CD1c-positive myeloid dendritic cell (primary cell): ENCODE measurements around the gene GMDS.

Experiments used
- DNase-seq: peaks from one replicate; pipeline ENCODE4 v3.0.0-alpha.2; 2016; ENCODE audit errors: extremely low spot score

Gene GMDS

GRCh38 chr6:1604158-1605003 lies 641.0 kb downstream of the GMDS start:
- peak; percentile 78 for DNase-seq

GRCh38 chr6:1603708-1604107 lies 641.7 kb downstream of the GMDS start:
- no peak for DNase-seq

GRCh38 chr6:1602049-1602713 lies 643.2 kb downstream of the GMDS start:
- DNase-seq = no peak

GRCh38 chr6:1601158-1602048 lies 644.0 kb downstream of the GMDS start:
- DNase-seq = no peak

- DNase-seq = no peak
Measured at GRCh38 chr6:1600764-1601157, 644.6 kb downstream of the GMDS start.

- DNase-seq = no peak
Measured at GRCh38 chr6:1600063-1600763, 645.2 kb downstream of the GMDS start.

- DNase-seq = no peak
Measured at GRCh38 chr6:1599469-1599868, 645.9 kb downstream of the GMDS start.

- no peak for DNase-seq
Measured at GRCh38 chr6:1598886-1599285, 646.5 kb downstream of the GMDS start.

GRCh38 chr6:1598433-1598832 lies 647.0 kb downstream of the GMDS start:
- DNase-seq = no peak

- no peak for DNase-seq
Measured at GRCh38 chr6:1597924-1598323, 647.5 kb downstream of the GMDS start.

- DNase-seq = no peak
Measured at GRCh38 chr6:1597121-1597744, 648.2 kb downstream of the GMDS start.

GRCh38 chr6:1596088-1596852 lies 649.1 kb downstream of the GMDS start:
- peak; percentile 71 for DNase-seq

GRCh38 chr6:1595271-1596087 lies 649.9 kb downstream of the GMDS start:
- no peak for DNase-seq

GRCh38 chr6:1594445-1595200 lies 650.8 kb downstream of the GMDS start:
- no peak for DNase-seq

GRCh38 chr6:1593958-1594314 lies 651.5 kb downstream of the GMDS start:
- DNase-seq = no peak

- DNase-seq = no peak
Measured at GRCh38 chr6:1593286-1593957, 652.0 kb downstream of the GMDS start.

GRCh38 chr6:1592852-1593251 lies 652.6 kb downstream of the GMDS start:
- DNase-seq = no peak

- no peak for DNase-seq
Measured at GRCh38 chr6:1591926-1592325, 653.5 kb downstream of the GMDS start.
